Measurements from ENCODE around the gene COL4A2.

Gene COL4A2

DNA sequence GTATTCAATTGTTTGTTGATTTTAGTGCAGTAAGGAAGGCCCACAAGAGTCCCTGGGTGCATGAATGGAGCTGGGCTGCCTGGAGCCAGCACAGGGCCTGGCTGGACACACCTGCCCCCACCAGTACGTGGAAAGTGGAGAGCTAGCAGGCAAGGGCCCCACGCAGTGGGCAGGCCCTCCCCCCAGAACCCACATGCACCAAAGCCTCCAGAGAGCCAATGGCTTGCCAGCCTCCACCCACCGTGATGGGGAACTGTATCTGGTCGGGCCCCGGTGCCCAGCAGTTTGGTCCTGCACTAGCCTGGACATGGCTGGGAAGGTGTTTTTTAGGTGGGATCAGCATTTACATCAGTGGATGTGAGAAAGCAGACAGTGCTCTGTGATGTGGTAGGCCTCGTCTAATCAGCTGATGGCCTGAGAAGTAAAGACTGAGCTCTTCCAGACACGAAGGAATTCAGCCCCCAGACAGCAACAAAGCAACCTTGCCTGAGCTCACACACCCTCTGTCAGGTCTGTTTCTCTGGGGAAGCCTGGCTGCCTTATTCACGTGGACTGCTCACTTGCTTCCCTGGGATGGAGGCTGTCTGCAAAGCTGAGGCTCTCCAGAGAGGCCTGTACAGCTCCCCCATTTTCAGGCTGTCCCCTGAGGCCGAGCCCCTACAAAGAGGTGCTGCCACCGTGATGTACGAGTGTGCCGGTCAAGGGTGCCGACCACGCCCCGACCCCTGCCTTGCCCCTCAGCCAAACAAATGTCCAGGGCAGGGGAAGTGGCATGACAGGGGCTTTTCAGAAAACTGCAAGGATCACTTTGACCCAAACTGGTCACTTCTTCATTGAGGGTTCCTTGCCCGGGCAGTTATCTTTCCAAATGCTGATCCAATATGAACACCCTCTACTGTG lies 226.9 kb downstream of the COL4A2 start:
- TF ChIP-seq, protein P1, sequence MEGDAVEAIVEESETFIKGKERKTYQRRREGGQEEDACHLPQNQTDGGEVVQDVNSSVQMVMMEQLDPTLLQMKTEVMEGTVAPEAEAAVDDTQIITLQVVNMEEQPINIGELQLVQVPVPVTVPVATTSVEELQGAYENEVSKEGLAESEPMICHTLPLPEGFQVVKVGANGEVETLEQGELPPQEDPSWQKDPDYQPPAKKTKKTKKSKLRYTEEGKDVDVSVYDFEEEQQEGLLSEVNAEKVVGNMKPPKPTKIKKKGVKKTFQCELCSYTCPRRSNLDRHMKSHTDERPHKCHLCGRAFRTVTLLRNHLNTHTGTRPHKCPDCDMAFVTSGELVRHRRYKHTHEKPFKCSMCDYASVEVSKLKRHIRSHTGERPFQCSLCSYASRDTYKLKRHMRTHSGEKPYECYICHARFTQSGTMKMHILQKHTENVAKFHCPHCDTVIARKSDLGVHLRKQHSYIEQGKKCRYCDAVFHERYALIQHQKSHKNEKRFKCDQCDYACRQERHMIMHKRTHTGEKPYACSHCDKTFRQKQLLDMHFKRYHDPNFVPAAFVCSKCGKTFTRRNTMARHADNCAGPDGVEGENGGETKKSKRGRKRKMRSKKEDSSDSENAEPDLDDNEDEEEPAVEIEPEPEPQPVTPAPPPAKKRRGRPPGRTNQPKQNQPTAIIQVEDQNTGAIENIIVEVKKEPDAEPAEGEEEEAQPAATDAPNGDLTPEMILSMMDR (conservative IDR thresholded peaks at IDR 0.05; ENCODE audit: low read depth): no peak
- H3K27ac ChIP-seq: no peak overlapping the region
- ChIA-PET POLR2A (ENCODE audit: low non-redundant PET) (no interaction called here), CTCF (interaction anchor here (0.6 kb wide), 1 partner anchor 1910 kb away, joined by 3 read pairs; no protein-coding TSS in a partner anchor)
- DNase-seq (ENCODE audit: low spot score): no peak

DNA sequence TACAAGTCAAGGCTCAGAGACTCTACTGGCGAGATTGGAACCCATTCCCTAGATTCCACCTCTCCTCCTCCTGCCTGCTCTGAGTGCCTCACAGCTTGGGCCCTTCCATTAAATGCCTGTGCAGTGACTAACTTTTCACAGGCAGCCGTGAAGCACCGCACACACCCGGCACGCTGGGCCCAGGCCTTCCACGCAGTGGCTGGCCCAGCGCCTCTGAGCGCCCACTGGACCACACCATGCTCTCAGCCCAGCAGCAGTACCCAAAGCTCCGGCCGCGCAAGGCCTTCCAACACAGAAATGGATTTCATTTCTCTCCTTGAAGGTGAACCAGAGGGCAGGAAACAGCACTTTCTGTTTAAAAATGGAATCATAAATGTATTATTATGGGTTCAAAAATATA lies 228.4 kb downstream of the COL4A2 start:
- DNase-seq (ENCODE audit: low spot score): no peak
- no peak overlapping the region for H3K27ac ChIP-seq
- ChIA-PET POLR2A (ENCODE audit: low non-redundant PET) (interaction anchor here (0.5 kb wide), 1 partner anchor 64 kb away, joined by 3 read pairs; no protein-coding TSS in a partner anchor), CTCF (interaction anchor here (0.6 kb wide), 1 partner anchor 220 kb away, joined by 3 read pairs; no protein-coding TSS in a partner anchor)
- TF ChIP-seq, protein P1 (conservative IDR thresholded peaks at IDR 0.05; ENCODE audit: low read depth): no peak

DNA sequence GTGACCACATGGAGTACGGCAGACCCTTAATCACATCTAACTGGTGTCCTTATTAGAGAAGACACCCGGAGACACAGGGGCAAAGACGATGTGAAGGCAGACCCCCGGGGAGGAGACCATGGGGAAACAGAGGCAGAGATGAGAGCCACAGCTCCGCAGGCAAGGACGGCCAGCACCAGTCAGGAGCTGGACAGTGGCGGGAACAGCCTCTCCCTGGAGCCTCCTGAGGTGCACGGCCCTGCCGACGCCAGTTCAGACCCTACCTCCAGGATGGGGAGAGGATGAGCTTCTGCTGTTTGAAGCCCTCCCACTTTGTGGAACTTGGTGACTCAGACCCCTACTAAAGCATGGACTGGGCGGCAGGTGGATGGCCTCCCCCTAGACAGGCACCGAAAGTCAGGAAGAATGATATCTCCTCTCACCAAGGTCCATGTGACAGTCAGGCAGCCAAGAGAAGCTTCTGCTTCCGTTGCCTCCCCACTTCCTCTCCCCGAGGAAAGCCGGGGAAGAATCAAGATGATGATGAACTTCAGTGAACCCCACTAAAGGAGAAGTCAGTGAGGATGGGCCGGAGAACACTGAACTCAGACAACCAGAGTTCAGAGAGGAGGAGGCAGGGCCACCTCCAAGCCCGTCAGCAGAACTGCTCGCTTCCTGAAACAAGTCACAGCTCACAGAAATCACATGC lies 229.1 kb downstream of the COL4A2 start:
- POLR2A ChIA-PET (ENCODE audit: low non-redundant PET): interaction anchor here (0.5 kb wide), 1 partner anchor 64 kb away, joined by 3 read pairs; no protein-coding TSS in a partner anchor
- no peak overlapping the region for H3K27ac ChIP-seq
- CTCF ChIA-PET: no interaction called here
- TF ChIP-seq, protein P1 (conservative IDR thresholded peaks at IDR 0.05; ENCODE audit: low read depth): no peak
- DNase-seq (ENCODE audit: low spot score): no peak

DNA sequence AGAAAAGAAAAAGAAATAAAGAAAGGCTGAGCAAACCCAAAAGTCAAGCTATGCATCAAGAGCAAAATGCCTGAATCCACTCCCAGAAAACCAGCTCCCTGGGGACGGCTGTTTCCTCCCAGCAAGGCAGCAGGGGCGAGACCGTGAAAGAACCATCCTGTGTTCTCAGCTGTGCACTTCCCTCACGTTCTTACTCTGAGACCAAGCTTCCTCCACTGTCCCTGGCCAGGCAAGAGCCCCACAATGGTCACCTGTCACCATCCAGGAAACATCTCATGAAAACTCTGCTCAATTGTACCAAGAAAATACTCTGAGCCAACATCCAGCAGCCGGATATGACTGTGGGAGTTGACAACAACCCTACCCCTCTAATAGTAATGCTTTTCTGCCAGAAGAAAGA lies 231.5 kb downstream of the COL4A2 start:
- no peak overlapping the region for H3K27ac ChIP-seq
- ChIA-PET POLR2A (ENCODE audit: low non-redundant PET) (no interaction called here), CTCF (interaction anchor here (0.6 to 0.7 kb wide), 3 partner anchors 56 to 584 kb away, joined by 3 to 4 read pairs (median 3); no protein-coding TSS in a partner anchor)
- DNase-seq (ENCODE audit: low spot score): no peak
- TF ChIP-seq, protein P1 (conservative IDR thresholded peaks at IDR 0.05; ENCODE audit: low read depth): no peak

DNA sequence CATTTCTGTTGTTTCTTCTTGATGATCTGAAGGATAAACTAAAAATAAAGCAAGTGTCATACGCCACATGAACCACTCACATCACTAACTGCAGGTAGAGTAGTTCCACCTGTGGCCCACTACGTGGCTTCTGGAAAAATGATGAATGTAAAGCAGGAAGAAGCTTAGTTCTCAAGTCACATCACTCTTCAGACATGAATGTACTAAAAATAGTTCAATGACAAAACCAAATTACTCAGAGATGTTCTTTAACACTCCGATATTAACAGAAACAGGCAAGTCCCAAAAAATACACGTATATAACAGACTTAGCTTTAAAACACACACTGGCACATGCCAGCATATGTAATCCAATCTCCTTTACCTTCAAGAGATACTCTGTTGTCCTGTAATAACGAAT lies 232.8 kb downstream of the COL4A2 start:
- CTCF ChIA-PET: no interaction called here
- DNase-seq (ENCODE audit: low spot score): no peak
- TF ChIP-seq, protein P1 (conservative IDR thresholded peaks at IDR 0.05; ENCODE audit: low read depth): no peak
- POLR2A ChIA-PET (ENCODE audit: low non-redundant PET): no interaction called here
- no peak overlapping the region for H3K27ac ChIP-seq

DNA sequence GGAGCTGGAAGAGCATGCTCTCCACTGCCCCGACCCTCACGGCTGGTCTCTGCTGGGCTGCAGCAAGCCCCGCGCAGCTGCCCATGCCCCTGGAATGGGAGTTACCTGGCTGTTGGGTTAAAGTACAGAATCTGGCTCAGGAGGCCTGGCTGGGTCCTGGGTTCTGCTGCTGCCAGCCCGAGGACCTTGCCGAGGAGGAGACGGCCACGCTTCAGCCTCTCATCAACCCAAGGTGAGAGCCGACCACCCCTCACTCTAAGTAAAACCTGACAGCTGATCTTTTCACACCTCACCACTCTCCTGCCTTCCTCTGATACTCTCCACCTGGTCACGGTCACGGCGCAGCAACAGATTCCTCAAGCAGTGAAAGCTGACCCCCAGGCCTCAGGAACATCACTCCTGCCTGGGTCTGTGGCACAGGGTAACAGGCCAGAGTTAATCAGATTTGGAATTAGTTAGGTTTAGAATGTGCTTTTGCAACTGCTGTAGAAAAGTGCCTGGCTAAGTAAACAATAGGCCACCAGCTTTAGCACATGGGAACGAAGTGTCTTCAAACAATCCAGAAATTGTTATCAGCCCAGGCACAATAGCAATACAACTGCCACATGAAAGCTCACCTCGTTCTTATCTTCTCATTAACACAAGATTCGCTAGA lies 233.9 kb downstream of the COL4A2 start:
- H3K27ac ChIP-seq: no peak overlapping the region
- DNase-seq (ENCODE audit: low spot score): no peak
- TF ChIP-seq, protein P1 (conservative IDR thresholded peaks at IDR 0.05; ENCODE audit: low read depth): no peak
- ChIA-PET CTCF (no interaction called here), POLR2A (ENCODE audit: low non-redundant PET) (interaction anchor here (0.6 kb wide), 1 partner anchor 754 kb away, joined by 5 read pairs; the partner anchor contains the start of gene IRS2)

Data from RWPE1 (cell line).